Inferior parietal cortex (tissue), 1 donor: Measurements from ENCODE around the gene EBNA1BP2.
A peak's percentile ranks its signal among the peaks of the same experiment; 100 is the strongest.
"Not testable (repeated sequence)": the region's sequence is repeated elsewhere in the genome, so short reads cannot be mapped to it uniquely, and the experiment has no call there.

Source experiments
- DNase-seq: peaks from one replicate; pipeline ENCODE4 v3.0.0-alpha.2; 2016; ENCODE audit errors: extremely low spot score

The EBNA1BP2 gene, protein sequence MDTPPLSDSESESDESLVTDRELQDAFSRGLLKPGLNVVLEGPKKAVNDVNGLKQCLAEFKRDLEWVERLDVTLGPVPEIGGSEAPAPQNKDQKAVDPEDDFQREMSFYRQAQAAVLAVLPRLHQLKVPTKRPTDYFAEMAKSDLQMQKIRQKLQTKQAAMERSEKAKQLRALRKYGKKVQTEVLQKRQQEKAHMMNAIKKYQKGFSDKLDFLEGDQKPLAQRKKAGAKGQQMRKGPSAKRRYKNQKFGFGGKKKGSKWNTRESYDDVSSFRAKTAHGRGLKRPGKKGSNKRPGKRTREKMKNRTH

DNA sequence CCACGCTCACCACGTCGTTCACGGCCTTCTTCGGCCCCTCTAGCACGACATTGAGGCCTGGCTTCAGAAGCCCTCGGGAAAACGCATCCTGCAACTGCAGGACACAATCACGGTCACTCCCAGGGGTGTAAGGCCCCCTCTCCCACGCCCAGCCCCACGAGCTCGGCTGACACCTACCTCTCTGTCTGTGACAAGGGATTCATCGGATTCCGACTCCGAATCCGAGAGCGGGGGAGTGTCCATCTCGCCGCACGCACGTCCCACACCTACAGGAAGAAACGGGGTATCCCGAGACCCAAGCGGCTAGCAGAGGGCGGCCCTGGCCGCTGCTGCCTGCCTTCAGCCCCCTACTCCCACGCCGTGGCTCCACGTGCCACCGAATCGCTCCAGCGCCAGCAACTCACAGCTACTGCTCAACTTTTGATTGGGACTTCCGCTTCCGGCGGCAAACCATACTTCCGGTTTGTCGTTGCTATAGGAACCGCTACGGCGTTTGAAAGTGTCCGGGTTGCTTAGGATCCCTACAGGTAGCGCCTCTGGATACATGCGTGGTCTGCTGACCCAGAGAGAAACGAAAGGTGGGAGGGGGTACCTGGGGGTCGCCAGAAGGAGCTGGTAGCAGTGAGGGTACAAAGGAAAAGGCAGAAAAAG lies at the start of gene EBNA1BP2, which contains the start of gene CFAP57:
EBNA1BP2 (minus strand) TSS at position 415 of the 651 bp plus-strand sequence; CDS start at position 243, 172 bp downstream.
CFAP57 (plus strand) TSS at position 455 of the 651 bp plus-strand sequence. CDS start 424 bp downstream, outside the sequence.
- peak; percentile 98 for DNase-seq

DNA sequence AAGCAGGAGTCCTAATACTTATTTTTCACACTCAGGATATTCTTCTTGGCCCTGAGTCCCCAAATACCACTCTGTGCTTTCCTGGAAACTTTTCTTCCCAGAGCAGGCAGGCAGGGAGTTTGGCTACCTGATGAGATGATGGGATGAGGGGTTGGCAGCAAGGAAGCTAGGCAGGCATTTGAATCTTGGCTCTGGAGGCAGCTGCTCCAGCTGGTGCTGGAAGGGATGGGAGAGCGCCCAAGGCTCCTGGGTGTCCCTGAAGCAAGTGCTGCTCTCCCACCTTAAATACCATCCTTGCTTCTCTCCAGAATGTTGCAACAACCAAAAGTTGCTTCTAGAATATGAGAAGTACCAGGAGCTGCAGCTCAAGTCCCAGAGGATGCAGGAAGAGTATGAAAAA lies 49.7 kb upstream of the EBNA1BP2 start:
- DNase-seq: no peak

DNA sequence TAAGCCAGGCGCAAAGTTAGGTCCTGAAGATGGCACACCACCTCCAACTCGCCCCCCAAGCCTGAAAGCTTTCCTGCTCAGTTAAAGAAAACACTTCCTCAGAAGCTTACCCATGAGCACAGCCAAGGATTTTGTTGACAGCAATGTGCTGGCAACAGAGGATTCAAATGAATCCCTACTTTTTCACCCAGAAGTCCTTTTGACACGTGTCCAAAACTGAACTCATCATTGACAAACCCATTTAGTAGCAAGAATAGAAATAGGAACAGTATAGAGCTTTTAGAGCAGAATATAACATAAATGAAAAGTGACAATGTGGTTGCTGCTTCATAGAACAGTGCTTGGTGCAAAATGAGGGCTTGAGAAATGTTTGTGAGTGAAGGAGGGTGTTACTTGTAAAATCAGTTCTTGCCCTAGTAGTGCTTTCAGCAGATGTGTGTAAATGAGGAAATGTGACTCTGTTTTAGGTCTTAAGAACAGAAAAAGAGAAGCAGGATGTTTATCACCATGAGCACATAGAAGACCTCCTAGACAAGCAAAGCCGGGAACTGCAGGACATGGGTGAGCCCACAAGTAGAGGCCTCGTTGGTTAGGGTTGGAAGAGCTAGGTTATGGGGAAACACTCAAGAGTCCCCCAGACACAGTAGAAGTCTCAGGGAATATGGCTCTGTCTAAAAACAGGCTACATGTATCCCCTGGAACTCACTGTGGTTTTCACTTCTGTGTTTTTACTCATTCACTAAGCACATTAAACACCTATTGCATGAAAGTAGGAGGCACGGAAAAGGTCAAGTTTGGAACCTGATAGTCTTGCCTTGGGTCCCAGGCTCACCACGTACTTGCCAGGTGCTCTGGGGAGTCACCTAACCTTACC lies 49.1 kb upstream of the EBNA1BP2 start:
- no peak for DNase-seq

DNA sequence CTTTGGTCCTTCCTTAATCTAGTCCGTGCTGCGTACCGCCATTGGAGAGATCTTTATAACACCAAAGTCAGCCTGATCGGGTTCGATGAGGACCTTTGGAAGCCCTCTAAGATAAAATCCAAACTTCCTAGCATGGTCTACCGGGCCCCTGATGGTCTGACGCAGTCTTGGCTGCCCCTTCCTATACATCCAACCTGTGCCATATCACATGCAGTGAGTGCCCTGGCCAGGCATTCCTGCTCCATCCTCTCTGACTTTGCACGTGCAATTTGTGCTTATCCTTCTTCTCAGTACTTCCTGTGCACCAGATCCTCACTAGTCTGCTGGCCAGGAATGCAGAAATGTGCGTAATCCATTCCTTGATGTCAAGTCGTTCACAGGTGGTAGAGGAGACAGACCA lies 45.7 kb upstream of the EBNA1BP2 start:
- DNase-seq: no peak

DNA sequence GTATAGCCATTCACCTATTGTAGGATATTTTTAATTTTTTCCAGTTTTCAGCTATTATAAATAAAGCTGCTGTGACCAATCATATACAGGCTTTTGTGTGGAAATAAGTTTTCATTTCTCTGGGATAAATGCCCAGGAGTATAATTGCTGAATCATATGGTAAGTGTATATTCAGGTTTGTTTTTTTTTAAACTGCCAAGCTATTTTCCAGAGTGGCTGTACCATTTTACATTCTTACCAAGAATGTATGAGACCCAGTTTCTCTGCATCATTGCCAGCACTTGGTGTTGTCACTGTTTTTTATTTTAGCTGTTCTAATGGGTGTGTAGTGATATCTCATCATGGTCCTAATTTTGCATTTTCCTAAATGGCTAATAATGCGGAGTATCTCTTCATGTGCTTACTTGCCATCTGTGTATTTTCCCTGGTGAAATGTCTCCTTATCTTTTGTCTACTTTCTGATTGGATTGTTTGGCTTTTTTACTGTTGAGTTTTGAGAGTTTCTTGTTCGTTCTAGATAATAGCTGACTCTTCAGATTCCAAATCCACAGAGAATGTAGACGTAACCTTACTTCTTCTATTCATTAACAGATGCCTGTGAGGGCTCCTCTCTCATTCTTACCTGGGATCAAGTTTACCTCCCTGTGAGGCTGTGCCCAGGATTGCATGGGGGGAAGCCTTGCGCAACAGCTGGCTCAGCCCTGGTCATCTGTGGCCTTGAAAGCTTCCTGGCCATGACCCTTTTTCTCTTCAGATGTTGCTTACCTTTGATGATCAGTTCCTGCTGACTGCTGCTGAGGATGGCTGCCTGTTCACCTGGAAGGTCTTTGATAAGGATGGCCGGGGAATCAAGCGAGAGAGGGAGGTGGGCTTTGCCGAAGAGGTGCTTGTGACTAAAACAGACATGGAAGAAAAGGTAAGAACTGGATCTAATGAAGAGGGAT lies 42.7 kb upstream of the EBNA1BP2 start:
- no peak for DNase-seq

DNA sequence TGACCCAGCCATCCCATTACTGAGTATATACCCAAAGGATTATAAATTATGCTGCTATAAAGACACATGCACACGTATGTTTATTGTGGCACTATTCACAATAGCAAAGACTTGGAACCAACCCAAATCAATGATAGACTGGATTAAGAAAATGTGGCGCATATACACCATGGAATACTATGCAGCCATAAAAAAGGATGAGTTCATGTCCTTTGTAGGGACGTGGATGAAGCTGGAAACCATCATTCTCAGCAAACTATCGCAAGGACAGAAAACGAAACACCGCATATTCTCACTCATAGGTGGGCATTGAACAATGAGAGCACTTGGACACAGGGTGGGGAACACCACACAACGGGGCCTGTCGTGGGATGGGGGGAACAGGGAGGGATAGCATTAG lies 36.2 kb upstream of the EBNA1BP2 start:
- DNase-seq: not testable (repeated sequence)

DNA sequence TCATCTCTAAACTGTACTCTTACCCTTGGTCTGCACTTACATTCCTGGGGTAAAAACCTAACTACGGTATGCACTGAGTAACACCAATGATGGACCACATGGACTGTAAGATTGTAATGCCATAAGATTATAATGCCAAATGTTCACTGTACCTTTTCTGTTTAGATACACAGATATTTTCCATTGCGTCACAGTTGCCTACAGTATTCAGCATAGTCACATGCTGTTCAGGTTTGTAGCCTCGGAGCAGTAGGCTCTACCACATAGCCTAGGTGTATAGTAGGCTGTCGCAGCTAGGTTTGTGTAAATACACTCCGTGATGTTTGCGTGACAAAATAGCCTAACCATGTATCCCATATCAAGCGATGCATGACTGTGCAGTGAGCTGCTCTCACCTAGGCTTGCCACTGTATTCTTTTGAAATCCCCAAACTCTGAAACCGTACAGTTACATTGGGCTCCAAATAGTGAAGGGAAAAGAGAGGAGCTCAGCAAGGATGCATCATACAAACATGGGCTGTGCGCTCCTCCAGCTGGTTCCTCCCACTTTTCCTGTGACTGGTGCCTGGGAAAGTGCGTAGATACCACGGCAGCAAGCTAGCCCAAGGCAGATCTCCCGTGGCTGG lies 35.3 kb upstream of the EBNA1BP2 start:
- no peak for DNase-seq

DNA sequence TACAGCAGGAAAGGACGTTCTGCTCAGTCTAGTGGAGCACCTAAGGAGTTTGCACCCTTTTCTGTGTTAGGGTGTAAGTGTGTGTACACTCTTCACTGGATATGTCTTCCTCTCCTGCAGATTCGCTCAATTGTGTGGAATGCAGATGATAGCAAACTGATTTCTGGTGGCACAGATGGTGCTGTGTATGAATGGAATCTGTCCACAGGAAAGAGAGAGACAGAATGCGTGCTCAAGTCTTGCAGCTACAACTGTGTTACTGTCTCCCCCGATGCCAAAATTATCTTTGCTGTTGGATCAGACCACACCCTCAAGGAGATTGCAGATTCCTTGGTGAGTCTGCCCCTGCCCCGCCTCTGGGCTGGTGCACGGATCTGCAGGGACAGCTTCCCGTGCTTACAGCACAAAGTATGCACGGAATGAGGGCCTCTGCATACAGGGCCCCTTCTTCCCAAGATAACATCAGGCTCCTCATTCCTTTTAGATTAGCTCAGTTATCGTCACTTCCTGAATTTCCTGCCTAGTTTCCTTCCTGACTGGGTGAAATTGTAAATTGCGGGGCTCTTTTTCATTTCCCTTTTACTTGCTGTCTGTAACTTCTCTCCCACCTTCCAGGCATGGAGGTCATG lies 34.6 kb upstream of the EBNA1BP2 start:
- DNase-seq: peak; percentile 17

DNA sequence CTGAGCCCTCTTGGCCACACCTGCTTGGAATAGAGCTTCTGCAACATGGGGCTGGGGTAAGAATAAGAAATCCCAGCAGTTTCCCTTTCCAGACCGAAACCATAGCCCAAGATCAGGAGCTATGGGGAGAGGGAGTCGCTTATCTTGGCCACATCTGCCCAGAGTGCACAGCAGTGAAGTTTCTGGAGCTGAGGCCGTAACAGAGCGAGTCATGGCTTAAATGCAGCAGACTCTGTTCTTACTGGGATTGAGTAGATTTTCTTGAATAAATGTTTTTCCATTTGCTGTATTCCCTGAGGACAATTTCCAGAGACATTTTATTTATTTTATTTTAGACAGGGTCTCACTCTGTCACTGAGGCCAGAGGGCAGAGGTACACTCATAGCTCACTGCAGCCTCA lies 33.6 kb upstream of the EBNA1BP2 start:
- DNase-seq: no peak

DNA sequence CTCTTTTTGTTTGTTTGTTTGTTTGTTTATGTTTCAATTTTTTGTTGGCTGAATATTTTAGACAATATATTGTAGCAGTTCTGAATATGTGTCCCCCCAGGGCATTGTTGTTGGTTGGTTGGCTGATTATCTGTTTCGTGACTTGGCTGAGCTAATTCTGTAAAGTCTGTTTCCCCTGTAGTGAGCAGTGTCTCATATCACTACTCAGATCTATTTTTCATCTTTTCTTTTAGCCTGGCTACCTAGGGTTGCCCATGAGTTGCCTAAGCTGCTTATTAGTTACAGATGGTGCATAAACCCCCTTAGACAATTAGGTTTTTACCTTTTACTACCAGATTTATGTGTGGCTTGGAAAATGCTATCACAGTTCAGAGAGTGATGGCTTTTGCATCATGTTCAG lies 32.3 kb upstream of the EBNA1BP2 start:
- no peak for DNase-seq

DNA sequence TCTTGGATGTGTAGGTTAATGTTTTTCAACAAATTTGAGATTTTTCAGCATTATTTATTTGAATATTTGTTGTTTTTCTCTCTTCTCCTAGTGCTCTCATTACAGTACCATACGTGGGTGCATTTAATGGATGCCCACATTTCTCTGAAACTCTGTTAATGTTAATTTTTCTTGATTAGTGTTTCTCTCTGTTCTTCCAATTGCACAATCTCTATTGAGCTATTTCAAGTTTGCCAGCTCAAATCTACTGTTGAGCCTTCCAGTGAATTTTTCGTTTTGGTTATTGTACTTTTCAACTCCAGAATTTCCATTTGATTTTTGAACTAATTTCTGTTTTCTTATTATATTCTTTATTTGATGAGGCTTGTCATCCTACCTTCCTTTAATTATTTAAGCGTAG lies 31.8 kb upstream of the EBNA1BP2 start:
- no peak for DNase-seq

DNA sequence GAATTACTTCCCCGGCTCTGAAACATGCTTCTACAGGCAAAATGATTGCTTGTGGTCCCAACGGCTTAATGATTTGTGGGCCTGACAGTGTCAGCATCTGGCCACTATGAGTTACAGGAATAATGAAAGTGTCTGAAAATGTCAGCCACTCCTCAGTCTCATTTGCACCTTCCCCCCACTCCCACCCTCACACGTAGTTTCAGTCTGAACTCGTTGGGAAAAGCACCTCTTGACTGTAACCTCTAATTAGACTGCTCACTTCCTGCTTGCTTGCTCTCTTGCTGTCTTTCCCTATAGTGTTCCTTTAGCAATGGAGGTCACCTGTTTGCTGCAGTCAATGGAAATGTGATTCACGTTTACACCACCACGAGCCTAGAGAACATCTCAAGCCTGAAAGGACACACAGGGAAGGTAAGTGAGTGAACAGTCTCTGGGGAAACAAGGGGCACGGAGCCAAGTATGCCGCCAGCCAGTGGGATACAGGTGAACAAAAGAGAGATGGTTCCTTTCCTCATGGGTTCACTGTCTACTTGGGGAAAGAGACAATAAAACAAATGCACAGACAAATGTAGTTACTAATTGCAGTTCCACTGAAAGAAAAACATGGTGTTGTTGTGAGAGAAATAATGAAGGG lies 27.1 kb upstream of the EBNA1BP2 start:
- DNase-seq: no peak

DNA sequence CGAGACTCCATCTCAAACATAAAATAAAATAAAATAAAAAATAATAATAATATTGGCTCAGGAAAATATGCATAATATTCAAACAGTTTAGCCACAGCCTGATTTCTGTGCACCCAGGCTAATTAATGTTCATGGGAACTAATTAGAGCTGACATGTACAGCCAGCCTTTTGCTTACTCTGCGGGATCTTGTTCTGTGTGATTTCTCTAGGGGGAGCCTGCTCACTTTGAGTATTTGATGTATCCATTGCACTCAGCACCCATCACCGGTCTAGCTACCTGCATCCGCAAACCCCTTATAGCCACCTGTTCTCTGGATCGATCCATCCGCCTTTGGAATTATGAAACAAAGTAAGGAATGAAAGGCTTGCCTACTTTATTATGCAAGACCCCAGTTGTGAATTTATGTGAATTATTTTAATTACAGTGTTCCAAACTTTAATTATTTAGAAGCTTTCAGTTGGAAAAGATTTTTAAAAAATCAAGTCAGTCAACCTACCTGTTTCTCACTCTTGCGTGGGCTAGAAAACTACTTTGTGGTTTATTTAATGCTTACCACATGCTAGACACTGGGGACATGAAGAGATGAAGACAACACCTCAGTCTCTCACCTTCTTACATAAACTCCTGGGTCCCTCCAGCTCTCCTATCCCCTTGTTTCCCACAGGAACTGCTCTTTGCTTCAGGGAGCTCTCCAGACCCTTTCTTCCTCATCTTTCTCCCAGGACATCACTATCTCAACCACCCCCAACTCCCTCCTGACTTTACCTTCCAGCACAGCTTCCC lies 25.4 kb upstream of the EBNA1BP2 start:
- no peak for DNase-seq

DNA sequence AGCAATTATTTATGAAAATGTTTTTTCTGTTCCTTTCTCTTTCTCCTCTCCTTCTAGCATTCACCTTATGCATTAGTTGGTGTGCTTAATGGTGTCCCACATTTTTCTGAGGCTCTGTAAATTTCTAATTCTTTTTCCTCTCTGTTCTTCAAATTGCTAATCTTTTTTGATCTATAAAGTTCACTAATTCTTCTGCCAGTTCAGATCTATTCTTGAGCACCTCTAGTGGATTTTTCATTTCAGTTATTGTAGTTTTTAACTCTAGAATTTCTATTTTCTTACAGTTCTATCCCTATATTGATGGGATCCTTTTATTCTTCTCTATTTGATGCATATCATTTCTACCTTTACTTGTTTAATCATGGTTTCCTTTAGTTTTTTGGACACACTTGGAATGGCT lies 22.4 kb upstream of the EBNA1BP2 start:
- DNase-seq: no peak

DNA sequence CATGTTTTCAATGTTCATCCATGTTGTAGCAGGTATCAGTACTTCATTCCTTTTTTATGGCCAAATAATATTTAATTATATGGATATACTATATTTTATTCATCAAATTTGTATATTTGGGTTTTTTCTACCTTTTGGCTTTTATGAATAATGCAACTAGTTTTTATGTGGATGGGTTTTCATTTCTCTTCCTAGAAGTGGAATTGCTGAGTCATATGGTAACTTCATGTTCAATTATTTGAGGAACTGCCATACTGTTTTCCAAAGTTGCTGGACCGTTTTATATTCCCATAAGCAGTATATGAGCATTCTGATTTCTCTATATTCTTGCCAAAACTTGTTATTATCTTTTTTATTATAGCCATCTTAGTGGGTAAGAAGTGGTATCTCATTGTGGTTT lies 16.0 kb upstream of the EBNA1BP2 start:
- DNase-seq: no peak

DNA sequence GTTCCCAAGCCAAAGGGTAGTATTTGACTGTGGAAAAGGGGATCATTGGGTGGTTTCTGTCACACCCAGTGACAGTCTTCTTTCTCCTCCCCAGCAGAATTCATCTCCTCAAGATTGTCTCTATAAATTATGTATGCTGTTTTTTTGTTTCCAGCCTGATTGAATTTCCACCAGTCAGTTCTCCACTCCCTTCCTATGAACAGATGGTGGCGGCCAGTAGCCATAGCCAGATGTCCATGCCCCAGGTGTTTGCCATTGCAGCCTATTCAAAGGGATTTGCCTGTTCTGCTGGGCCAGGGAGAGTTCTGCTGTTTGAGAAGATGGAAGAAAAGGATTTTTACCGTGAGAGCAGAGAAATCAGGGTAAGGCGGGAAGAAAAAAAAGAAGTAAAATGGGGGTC lies 12.9 kb upstream of the EBNA1BP2 start:
- no peak for DNase-seq

DNA sequence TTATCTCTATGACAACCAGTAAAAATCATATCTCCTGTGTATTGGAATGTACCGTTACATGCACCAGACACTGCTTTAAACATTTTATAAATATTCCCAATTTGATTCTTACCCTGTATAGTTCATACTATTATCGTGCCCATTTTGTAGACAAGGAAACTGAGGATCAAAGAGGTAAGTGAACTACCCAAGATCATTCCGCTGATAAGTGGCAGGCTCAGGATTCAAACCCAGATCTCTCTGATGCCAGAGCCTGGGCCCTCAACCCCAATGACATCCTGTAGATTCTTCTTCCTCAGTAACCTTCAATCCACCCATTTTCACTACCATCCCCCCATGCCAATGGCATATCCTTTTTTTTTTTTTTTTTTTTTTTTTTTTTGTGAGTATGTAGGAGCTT lies 12.3 kb upstream of the EBNA1BP2 start:
- no peak for DNase-seq

DNA sequence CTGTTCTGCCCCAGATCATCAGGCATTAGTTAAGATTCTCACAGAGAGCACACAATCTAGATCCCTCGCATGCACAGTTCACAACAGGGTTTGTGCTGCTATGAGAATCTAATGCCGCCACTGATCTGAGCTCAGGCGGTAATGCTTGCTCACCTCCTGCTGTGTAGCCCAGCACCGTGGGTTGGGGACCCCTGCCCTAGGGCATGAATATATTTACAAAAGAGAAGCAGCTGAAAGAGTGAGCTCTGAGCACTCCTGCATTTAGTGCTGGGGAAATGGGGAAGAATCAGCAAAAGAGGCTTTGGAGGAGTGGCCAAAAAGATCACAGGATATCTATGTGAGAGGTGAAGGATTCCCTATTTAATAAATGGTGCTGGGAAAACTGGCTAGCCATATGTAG lies 5.6 kb upstream of the EBNA1BP2 start:
- no peak for DNase-seq

DNA sequence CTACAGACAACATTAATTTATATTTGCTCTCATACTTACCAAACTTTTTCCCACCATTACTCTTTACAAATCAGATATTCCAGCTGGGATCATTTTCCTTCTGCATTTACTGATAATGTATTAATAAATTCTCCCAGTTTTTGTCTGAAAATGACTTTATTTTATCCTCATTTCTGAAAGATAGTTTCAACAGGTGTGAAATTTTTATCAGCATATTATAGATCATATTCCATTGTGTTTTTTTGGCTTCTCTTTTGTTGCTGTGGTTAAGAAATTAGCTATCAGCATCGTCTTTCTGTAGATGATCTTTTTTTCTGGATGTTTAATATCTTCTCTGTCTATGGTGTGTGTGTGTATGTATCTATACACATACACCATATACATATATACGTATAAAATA lies 2.8 kb upstream of the EBNA1BP2 start:
- DNase-seq: no peak
